SK-N-SH (cell line): ENCODE results near the gene CAPN3.

Experiments used
- EP300 ChIP-seq, 2 experiments: IDR thresholded peaks; 2 replicates each; pipeline versions ENCODE4 v1.4.0 to v1.6.1; 2012; ENCODE audit warnings: borderline replicate concordance in 1 of 2, low read depth in 1 of 2, low read length in 1 of 2
- FOXM1 ChIP-seq: IDR thresholded peaks from 2 replicates; pipeline ENCODE4 v1.4.0; 2012; ENCODE audit warnings: low read depth, mild to moderate bottlenecking
- POLR2AphosphoS5 ChIP-seq: IDR thresholded peaks from 2 replicates; pipeline ENCODE4 v1.6.1; 2012; ENCODE audit warnings: low read depth, low read length
- RFX5 ChIP-seq: IDR thresholded peaks from 2 replicates; pipeline ENCODE4 v1.6.1; 2012; ENCODE audit warnings: mild to moderate bottlenecking, improper control_type of control experiment, low read length
- YY1 ChIP-seq: IDR thresholded peaks from 2 replicates; pipeline ENCODE4 v1.4.0; 2012; ENCODE audit warnings: low read depth, mild to moderate bottlenecking
- TF ChIP-seq, protein P1 (sequence below): IDR thresholded peaks from 2 replicates; pipeline ENCODE4 v1.4.0; 2012; ENCODE audit warnings: low read depth
- TF ChIP-seq, protein P2 (sequence below): fragments of 200-600 bp; sonication (generic); IDR thresholded peaks from 2 replicates; pipeline ENCODE4 v1.6.1; 2017; ENCODE audit warnings: antibody characterized with exemption, mild to moderate bottlenecking, moderate library complexity

DNA sequence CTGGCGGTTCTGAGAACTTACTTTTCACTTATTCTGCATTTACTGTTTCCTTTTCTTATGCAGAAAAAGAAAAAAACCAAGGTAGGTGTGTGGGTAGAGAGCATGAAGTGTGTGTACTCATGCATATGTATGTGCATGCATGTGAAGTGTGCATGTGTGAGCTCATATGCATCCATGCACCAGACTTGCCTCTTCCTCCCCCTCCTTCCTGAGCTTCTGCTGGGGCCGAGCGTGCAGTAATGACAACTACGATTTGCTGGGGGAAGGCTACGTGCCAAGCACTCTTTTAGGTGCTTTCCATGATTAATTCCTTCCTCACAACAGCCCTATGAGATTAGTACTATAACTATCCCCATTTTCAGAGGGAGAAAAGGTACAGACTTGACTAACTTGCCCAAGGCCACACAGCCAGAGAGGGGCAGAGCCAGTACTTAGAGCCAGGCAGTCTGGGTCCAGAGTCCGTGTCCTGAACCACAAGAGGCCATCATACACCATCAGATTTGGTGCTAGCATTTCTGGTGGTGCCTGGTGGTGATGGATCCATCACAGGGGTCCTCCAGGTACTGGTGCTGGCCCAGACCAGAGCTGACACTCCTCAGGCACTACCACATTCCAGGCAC lies 46.7 kb downstream of the CAPN3 start:
- TF ChIP-seq, protein P1, sequence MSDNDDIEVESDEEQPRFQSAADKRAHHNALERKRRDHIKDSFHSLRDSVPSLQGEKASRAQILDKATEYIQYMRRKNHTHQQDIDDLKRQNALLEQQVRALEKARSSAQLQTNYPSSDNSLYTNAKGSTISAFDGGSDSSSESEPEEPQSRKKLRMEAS = no peak
- TF ChIP-seq, protein P2, sequence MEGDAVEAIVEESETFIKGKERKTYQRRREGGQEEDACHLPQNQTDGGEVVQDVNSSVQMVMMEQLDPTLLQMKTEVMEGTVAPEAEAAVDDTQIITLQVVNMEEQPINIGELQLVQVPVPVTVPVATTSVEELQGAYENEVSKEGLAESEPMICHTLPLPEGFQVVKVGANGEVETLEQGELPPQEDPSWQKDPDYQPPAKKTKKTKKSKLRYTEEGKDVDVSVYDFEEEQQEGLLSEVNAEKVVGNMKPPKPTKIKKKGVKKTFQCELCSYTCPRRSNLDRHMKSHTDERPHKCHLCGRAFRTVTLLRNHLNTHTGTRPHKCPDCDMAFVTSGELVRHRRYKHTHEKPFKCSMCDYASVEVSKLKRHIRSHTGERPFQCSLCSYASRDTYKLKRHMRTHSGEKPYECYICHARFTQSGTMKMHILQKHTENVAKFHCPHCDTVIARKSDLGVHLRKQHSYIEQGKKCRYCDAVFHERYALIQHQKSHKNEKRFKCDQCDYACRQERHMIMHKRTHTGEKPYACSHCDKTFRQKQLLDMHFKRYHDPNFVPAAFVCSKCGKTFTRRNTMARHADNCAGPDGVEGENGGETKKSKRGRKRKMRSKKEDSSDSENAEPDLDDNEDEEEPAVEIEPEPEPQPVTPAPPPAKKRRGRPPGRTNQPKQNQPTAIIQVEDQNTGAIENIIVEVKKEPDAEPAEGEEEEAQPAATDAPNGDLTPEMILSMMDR = no peak
- TF ChIP-seq EP300 (IDR thresholded peaks at IDR 0.05; ENCODE audit: borderline replicate concordance in 1 of 2, low read depth in 1 of 2, low read length in 1 of 2) (no peak), YY1 (no peak), RFX5 (no peak), FOXM1 (no peak), POLR2AphosphoS5 (no peak)
